Urinary bladder (tissue), 4 donors: ENCODE data around the gene NRXN3. TPM values are rescaled to one million over a fixed set of nuclear protein-coding genes. Genes with fewer than 3 reads are reported as not detected.

Experiments
- DNase-seq: peaks from one replicate; pipeline ENCODE4 v3.0.0-alpha.2; 2015; ENCODE audit errors: extremely low spot score
- H3K27ac ChIP-seq: one replicate; pipeline ENCODE4 v1.5.1; 2013; ENCODE audit warnings: low read depth, mild to moderate bottlenecking, moderate library complexity
- H3K36me3 ChIP-seq: one replicate; pipeline ENCODE4 v1.6.1; 2013; ENCODE audit warnings: mild to moderate bottlenecking, moderate library complexity; ENCODE audit not compliant: insufficient read depth
- H3K4me1 ChIP-seq: one replicate; pipeline ENCODE4 v1.6.1; 2013; ENCODE audit warnings: mild to moderate bottlenecking, moderate library complexity; ENCODE audit not compliant: insufficient read depth
- H3K4me3 ChIP-seq: one replicate; pipeline ENCODE4 v1.5.1; 2013; ENCODE audit warnings: low read depth, low read length
- WGBS: extraction: QIAGEN DNeasy Blood & Tissue Kit; methylation state at CpG from one replicate; pipeline ENCODE4 v1.1.7; 2013; 5-methylcytosine and 5-hydroxymethylcytosine counted together
- polyA plus RNA-seq: library from polyadenylated mRNA; stranded (reverse); fragments of 200-250 nt; gene quantifications from one replicate; pipeline ENCODE4 v1.2.3, GENCODE V29; 2013
- total RNA-seq: library from RNA; depleted of rRNA; stranded (reverse); fragments of >200 nt; gene quantifications from one replicate; pipeline ENCODE4 v1.2.3, GENCODE V29; 2014
- donor health status: healthy with polysubstance abuse.
- donor health status: healthy.

NRXN3 gene
- total and polyA plus RNA-seq, 2 donors: 3.9 to 6.7 TPM

GRCh38 chr14:79436335-79436734 is 1266.2 kb downstream of the NRXN3 start:
- Histone ChIP-seq H3K4me1 (no peaks in the 10 kb centered on the region), H3K4me3 (no peak overlapping the region), H3K36me3 (no peaks in the 10 kb centered on the region), H3K27ac (no peak overlapping the region)
- WGBS: 35% methylated on average over 1 of the region's 1 CpG
- no peak for DNase-seq

- no peak overlapping the region for H3K4me3 ChIP-seq
- H3K4me1 ChIP-seq: no peaks in the 10 kb centered on the region
- 78% methylated on average over 7 of the region's 7 CpGs for WGBS
- H3K36me3 ChIP-seq: no peaks in the 10 kb centered on the region
- no peak overlapping the region for H3K27ac ChIP-seq
- no peak for DNase-seq
Observed at GRCh38 chr14:79437951-79438350, 1267.8 kb downstream of the NRXN3 start.

- Histone ChIP-seq H3K4me3 (no peak overlapping the region), H3K4me1 (no peaks in the 10 kb centered on the region), H3K36me3 (no peaks in the 10 kb centered on the region), H3K27ac (no peak overlapping the region)
- no peak for DNase-seq
- 90% methylated on average over 3 of the region's 3 CpGs for WGBS
Observed at GRCh38 chr14:79438696-79439342, 1268.6 kb downstream of the NRXN3 start.

GRCh38 chr14:79442786-79443185 is 1272.6 kb downstream of the NRXN3 start:
- no peaks in the 10 kb centered on the region for H3K4me1 ChIP-seq
- 39% methylated on average over 5 of the region's 5 CpGs for WGBS
- H3K36me3 ChIP-seq: no peaks in the 10 kb centered on the region
- H3K27ac ChIP-seq: no peak overlapping the region
- DNase-seq: no peak
- no peak overlapping the region for H3K4me3 ChIP-seq

- no peak overlapping the region for H3K4me3 ChIP-seq
- H3K4me1 ChIP-seq: no peaks in the 10 kb centered on the region
- no peak overlapping the region for H3K27ac ChIP-seq
- DNase-seq: no peak
- no peaks in the 10 kb centered on the region for H3K36me3 ChIP-seq
Observed at GRCh38 chr14:79443602-79444001, 1273.4 kb downstream of the NRXN3 start.

- Histone ChIP-seq H3K4me1 (no peaks in the 10 kb centered on the region), H3K4me3 (no peak overlapping the region), H3K27ac (no peak overlapping the region), H3K36me3 (no peaks in the 10 kb centered on the region)
- 84% methylated on average over 6 of the region's 6 CpGs for WGBS
- no peak for DNase-seq
Observed at GRCh38 chr14:79448960-79449359, 1278.8 kb downstream of the NRXN3 start.

GRCh38 chr14:79451601-79452000 is 1281.4 kb downstream of the NRXN3 start:
- Histone ChIP-seq H3K36me3 (no peaks in the 10 kb centered on the region), H3K27ac (no peak overlapping the region), H3K4me1 (no peaks in the 10 kb centered on the region), H3K4me3 (no peak overlapping the region)
- DNase-seq: no peak
- 66% methylated on average over 3 of the region's 3 CpGs for WGBS

GRCh38 chr14:79453276-79453675 is 1283.1 kb downstream of the NRXN3 start:
- Histone ChIP-seq H3K4me1 (no peaks in the 10 kb centered on the region), H3K36me3 (peaks cover 2% of the 10 kb centered on the region), H3K4me3 (no peak overlapping the region), H3K27ac (no peak overlapping the region)
- 62% methylated on average over 4 of the region's 4 CpGs for WGBS
- no peak for DNase-seq

GRCh38 chr14:79464468-79464867 is 1294.3 kb downstream of the NRXN3 start:
- no peak for DNase-seq
- Histone ChIP-seq H3K36me3 (no peaks in the 10 kb centered on the region), H3K4me3 (no peak overlapping the region), H3K4me1 (peaks cover 1% of the 10 kb centered on the region), H3K27ac (no peak overlapping the region)

GRCh38 chr14:79465651-79466050 is 1295.5 kb downstream of the NRXN3 start:
- no peak overlapping the region for H3K27ac ChIP-seq
- peaks cover 1% of the 10 kb centered on the region for H3K4me1 ChIP-seq
- no peak overlapping the region for H3K4me3 ChIP-seq
- H3K36me3 ChIP-seq: no peaks in the 10 kb centered on the region
- no peak for DNase-seq
- WGBS: 93% methylated on average over 3 of the region's 3 CpGs

GRCh38 chr14:79466938-79467527 is 1296.9 kb downstream of the NRXN3 start:
- 88% methylated on average over 13 of the region's 13 CpGs for WGBS
- Histone ChIP-seq H3K4me1 (no peaks in the 10 kb centered on the region), H3K36me3 (no peaks in the 10 kb centered on the region), H3K4me3 (no peak overlapping the region), H3K27ac (no peak overlapping the region)
- DNase-seq: no peak

GRCh38 chr14:79467835-79468234 is 1297.7 kb downstream of the NRXN3 start:
- WGBS: 35% methylated on average over 2 of the region's 2 CpGs
- Histone ChIP-seq H3K36me3 (no peaks in the 10 kb centered on the region), H3K4me3 (no peak overlapping the region), H3K4me1 (no peaks in the 10 kb centered on the region), H3K27ac (no peak overlapping the region)
- no peak for DNase-seq

GRCh38 chr14:79468486-79468885 is 1298.3 kb downstream of the NRXN3 start:
- H3K36me3 ChIP-seq: no peaks in the 10 kb centered on the region
- DNase-seq: no peak
- WGBS: 93% methylated on average over 3 of the region's 3 CpGs
- H3K27ac ChIP-seq: no peak overlapping the region
- no peak overlapping the region for H3K4me3 ChIP-seq
- no peaks in the 10 kb centered on the region for H3K4me1 ChIP-seq

GRCh38 chr14:79473651-79474050 is 1303.5 kb downstream of the NRXN3 start:
- H3K36me3 ChIP-seq: no peaks in the 10 kb centered on the region
- no peak for DNase-seq
- H3K4me3 ChIP-seq: no peak overlapping the region
- no peaks in the 10 kb centered on the region for H3K4me1 ChIP-seq
- no peak overlapping the region for H3K27ac ChIP-seq
- 85% methylated on average over 4 of the region's 5 CpGs for WGBS
